ENCODE results near the gene CYP3A7.

Gene CYP3A7

DNA sequence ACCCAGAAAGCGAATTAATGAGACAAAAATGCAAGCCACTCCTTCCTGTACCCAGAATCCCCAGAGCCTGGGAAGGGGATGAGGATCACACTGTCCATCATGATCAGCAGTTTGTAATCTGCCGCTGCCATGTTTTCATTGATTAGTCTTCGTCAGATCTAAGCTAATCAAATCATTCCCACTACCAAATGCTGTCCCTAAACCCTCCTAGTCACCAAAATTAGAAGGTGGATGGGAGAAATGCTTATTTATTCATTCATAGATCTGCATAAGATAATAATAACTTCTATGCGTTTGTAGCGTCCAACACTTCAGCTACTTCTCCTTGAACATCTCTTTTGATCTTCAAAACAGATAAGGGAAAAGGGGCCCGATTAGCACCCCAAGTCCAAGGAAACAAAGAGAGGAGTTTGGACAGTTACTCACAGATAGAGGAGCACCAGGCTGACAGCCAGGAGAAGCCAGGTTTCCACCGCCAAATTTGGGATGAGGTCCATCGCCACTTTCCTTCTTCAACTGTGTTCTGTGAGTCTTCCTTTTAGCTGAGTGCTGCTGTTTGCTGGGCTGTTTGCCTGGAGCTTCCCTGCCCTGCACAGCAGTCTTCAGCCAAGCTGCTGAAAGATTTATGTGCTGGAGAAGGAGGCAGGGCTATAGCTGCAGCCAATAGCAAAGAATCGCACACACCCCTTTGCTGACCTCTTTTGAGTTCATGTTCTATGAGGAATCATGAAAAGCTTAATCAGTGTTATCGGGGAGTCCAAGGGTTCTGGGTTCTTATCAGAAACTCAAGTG lies 55.4 kb downstream of the CYP3A7 start, which contains the start of gene CYP3A5:
TSS of gene CYP3A5 (minus strand) at position 597 of the 792 bp plus-strand sequence. CDS start at position 497, 100 bp downstream.
- no peak for TF ChIP-seq CTCF (IDR thresholded peaks at IDR 0.05; ENCODE audit: borderline replicate concordance, insufficient read depth, low read depth, low read length)
- H3K4me3 ChIP-seq (ENCODE audit: low read depth, low read length) = no peak within 1 kb of the TSS

GRCh38 chr7:99679032-99679399 lies 56.0 kb downstream of the CYP3A7 start:
- H3K4me3 ChIP-seq (ENCODE audit: low read depth, low read length) = no peak overlapping the region
- no peak for TF ChIP-seq CTCF (IDR thresholded peaks at IDR 0.05; ENCODE audit: borderline replicate concordance, insufficient read depth, low read depth, low read length)

GRCh38 chr7:99677648-99678045 lies 57.3 kb downstream of the CYP3A7 start:
- H3K4me3 ChIP-seq (ENCODE audit: low read depth, low read length) = no peak overlapping the region
- TF ChIP-seq CTCF (IDR thresholded peaks at IDR 0.05; ENCODE audit: borderline replicate concordance, insufficient read depth, low read depth, low read length) = no peak

GRCh38 chr7:99677013-99677647 lies 57.9 kb downstream of the CYP3A7 start:
- no peak overlapping the region for H3K4me3 ChIP-seq (ENCODE audit: low read depth, low read length)
- no peak for TF ChIP-seq CTCF (IDR thresholded peaks at IDR 0.05; ENCODE audit: borderline replicate concordance, insufficient read depth, low read depth, low read length)

GRCh38 chr7:99674995-99675742 lies 59.8 kb downstream of the CYP3A7 start:
- no peak overlapping the region for H3K4me3 ChIP-seq (ENCODE audit: low read depth, low read length)
- no peak for TF ChIP-seq CTCF (IDR thresholded peaks at IDR 0.05; ENCODE audit: borderline replicate concordance, insufficient read depth, low read depth, low read length)

DNA sequence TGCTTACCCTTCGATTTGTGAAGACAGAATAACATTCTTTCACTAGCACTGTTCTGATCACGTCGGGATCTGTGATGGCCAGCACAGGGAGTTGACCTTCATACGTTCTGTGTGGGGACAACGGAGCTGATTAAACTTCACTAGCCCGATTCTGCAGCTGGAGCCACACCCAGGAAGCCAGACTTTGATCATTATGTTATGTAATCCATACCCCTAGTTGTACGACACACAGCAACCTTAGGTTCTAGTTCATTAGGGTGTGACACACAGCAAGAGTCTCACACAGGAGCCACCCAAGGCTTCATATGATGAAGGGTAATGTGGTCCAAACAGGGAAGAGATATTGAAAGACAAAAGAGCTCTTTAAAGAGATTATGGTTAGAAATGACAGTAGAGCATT lies 62.4 kb downstream of the CYP3A7 start:
- TF ChIP-seq CTCF (IDR thresholded peaks at IDR 0.05; ENCODE audit: borderline replicate concordance, insufficient read depth, low read depth, low read length) = no peak
- H3K4me3 ChIP-seq (ENCODE audit: low read depth, low read length) = no peak overlapping the region
